ENCODE results near the gene KIRREL3.
A peak's percentile ranks its signal among the peaks of the same experiment; 100 is the strongest.

Gene KIRREL3

GRCh38 chr11:126419801-126420697, 580.5 kb downstream of the KIRREL3 start:
- no peak for DNase-seq (ENCODE audit: low read depth)

GRCh38 chr11:126418887-126419286, 581.7 kb downstream of the KIRREL3 start:
- DNase-seq (ENCODE audit: low read depth), result no peak

- no peak for DNase-seq (ENCODE audit: low read depth)
Measured at GRCh38 chr11:126417091-126417862, 583.3 kb downstream of the KIRREL3 start.

- peak; percentile 39 for DNase-seq (ENCODE audit: low read depth)
Measured at GRCh38 chr11:126416542-126417090, 584.0 kb downstream of the KIRREL3 start.

- DNase-seq (ENCODE audit: low read depth), result no peak
Measured at GRCh38 chr11:126415669-126416420, 584.7 kb downstream of the KIRREL3 start.

GRCh38 chr11:126415128-126415527, 585.4 kb downstream of the KIRREL3 start:
- peak; percentile 27 for DNase-seq (ENCODE audit: low read depth)

- DNase-seq (ENCODE audit: low read depth), result no peak
Measured at GRCh38 chr11:126414615-126415014, 586.0 kb downstream of the KIRREL3 start.

- no peak for DNase-seq (ENCODE audit: low read depth)
Measured at GRCh38 chr11:126413843-126414405, 586.6 kb downstream of the KIRREL3 start.

- DNase-seq (ENCODE audit: low read depth), result no peak
Measured at GRCh38 chr11:126413426-126413825, 587.1 kb downstream of the KIRREL3 start.

GRCh38 chr11:126411971-126412381, 588.6 kb downstream of the KIRREL3 start:
- no peak for DNase-seq (ENCODE audit: low read depth)

- DNase-seq (ENCODE audit: low read depth), result no peak
Measured at GRCh38 chr11:126410649-126411048, 589.9 kb downstream of the KIRREL3 start.

- no peak for DNase-seq (ENCODE audit: low read depth)
Measured at GRCh38 chr11:126409620-126409985, 591.0 kb downstream of the KIRREL3 start.

GRCh38 chr11:126408901-126409619, 591.5 kb downstream of the KIRREL3 start:
- no peak for DNase-seq (ENCODE audit: low read depth)

GRCh38 chr11:126408496-126408895, 592.1 kb downstream of the KIRREL3 start:
- DNase-seq (ENCODE audit: low read depth), result no peak

- DNase-seq (ENCODE audit: low read depth), result no peak
Measured at GRCh38 chr11:126407682-126408288, 592.8 kb downstream of the KIRREL3 start.

- DNase-seq (ENCODE audit: low read depth), result no peak
Measured at GRCh38 chr11:126407101-126407521, 593.5 kb downstream of the KIRREL3 start.

GRCh38 chr11:126406368-126406767, 594.2 kb downstream of the KIRREL3 start:
- no peak for DNase-seq (ENCODE audit: low read depth)

- DNase-seq (ENCODE audit: low read depth), result no peak
Measured at GRCh38 chr11:126405906-126406305, 594.7 kb downstream of the KIRREL3 start.

- DNase-seq (ENCODE audit: low read depth), result no peak
Measured at GRCh38 chr11:126405374-126405773, 595.2 kb downstream of the KIRREL3 start.

GRCh38 chr11:126404367-126404766, 596.2 kb downstream of the KIRREL3 start:
- DNase-seq (ENCODE audit: low read depth), result no peak

- no peak for DNase-seq (ENCODE audit: low read depth)
Measured at GRCh38 chr11:126403658-126404057, 596.9 kb downstream of the KIRREL3 start.
